GM23248 (cell line): ENCODE measurements around the gene GFPT1. TPM values are rescaled to one million over a fixed set of nuclear protein-coding genes. Genes with fewer than 3 reads are reported as not detected.
A peak's percentile ranks its signal among the peaks of the same experiment; 100 is the strongest.

Experiments used
- DNase-seq: peaks from one replicate; pipeline ENCODE4 v3.0.0-alpha.2; 2015
- H2AFZ ChIP-seq: fragments of 200-600 bp; sonication (generic); 2 replicates; pipeline ENCODE4 v1.6.1; 2016; ENCODE audit warnings: antibody characterized with exemption
- H3F3A ChIP-seq: fragments of 200-600 bp; sonication (generic); 2 replicates; pipeline ENCODE4 v1.6.1; 2016; ENCODE audit warnings: mild to moderate bottlenecking, antibody characterized with exemption, mixed run types; ENCODE audit not compliant: insufficient read depth
- H3K27ac ChIP-seq: fragments of 200-600 bp; sonication (generic); 2 replicates; pipeline ENCODE4 v1.5.1; 2016; ENCODE audit warnings: mild to moderate bottlenecking
- H3K27me3 ChIP-seq: fragments of 200-600 bp; sonication (generic); replicated peaks from 2 replicates; pipeline ENCODE4 v1.6.1; 2016; ENCODE audit warnings: mild to moderate bottlenecking; ENCODE audit not compliant: insufficient read depth
- H3K36me3 ChIP-seq: fragments of 200-600 bp; sonication (generic); 2 replicates; pipeline ENCODE4 v1.6.1; 2016; ENCODE audit warnings: low read depth, mild to moderate bottlenecking
- H3K4me1 ChIP-seq: fragments of 200-600 bp; sonication (generic); 2 replicates; pipeline ENCODE4 v1.6.1; 2016; ENCODE audit warnings: mild to moderate bottlenecking; ENCODE audit not compliant: insufficient read depth
- H3K4me2 ChIP-seq: fragments of 200-600 bp; sonication (generic); one replicate; pipeline ENCODE4 v1.6.1; 2016; ENCODE audit warnings: mild to moderate bottlenecking; ENCODE audit not compliant: unreplicated experiment
- H3K4me3 ChIP-seq: fragments of 200-600 bp; sonication (generic); 2 replicates; pipeline ENCODE4 v1.5.1; 2016; ENCODE audit warnings: mild to moderate bottlenecking
- H3K79me2 ChIP-seq: fragments of 200-600 bp; sonication (generic); 2 replicates; pipeline ENCODE4 v1.6.1; 2016; ENCODE audit warnings: mild to moderate bottlenecking; ENCODE audit not compliant: insufficient read depth
- H3K9ac ChIP-seq: fragments of 200-600 bp; sonication (generic); 2 replicates; pipeline ENCODE4 v1.6.1; 2016; ENCODE audit warnings: mild to moderate bottlenecking
- H3K9me2 ChIP-seq: fragments of 200-600 bp; sonication (generic); 2 replicates; pipeline ENCODE4 v1.6.1; 2016; ENCODE audit warnings: mixed run types, mild to moderate bottlenecking, moderate library complexity; ENCODE audit not compliant: insufficient read depth
- H3K9me3 ChIP-seq: fragments of 200-600 bp; sonication (generic); one replicate; pipeline ENCODE4 v1.6.1; 2017; ENCODE audit warnings: low read depth
- H4K20me1 ChIP-seq: fragments of 200-600 bp; sonication (generic); 2 replicates; pipeline ENCODE4 v1.6.0; 2016; ENCODE audit not compliant: insufficient read depth
- EZH2 ChIP-seq: fragments of 200-600 bp; sonication (generic); IDR thresholded peaks from 2 replicates; pipeline ENCODE4 v1.6.1; 2018; ENCODE audit warnings: antibody characterized with exemption, mild to moderate bottlenecking; ENCODE audit not compliant: insufficient read depth, poor library complexity, severe bottlenecking
- EZH2phosphoT487 ChIP-seq: fragments of 200-600 bp; sonication (generic); IDR thresholded peaks from 2 replicates; pipeline ENCODE4 v1.6.1; 2018; ENCODE audit warnings: antibody characterized with exemption, moderate library complexity, mild to moderate bottlenecking, low read depth; ENCODE audit not compliant: insufficient read depth
- WGBS, 2 experiments: methylation state at CpG; one replicate each; pipeline ENCODE4 v1.1.6; 2015 to 2017; ENCODE audit warnings: low lambda C conversion rate in 2 of 2, low coverage in 1 of 2; ENCODE audit errors: missing lambda C conversion rate in 2 of 2; 5-methylcytosine and 5-hydroxymethylcytosine counted together
- in situ Hi-C: fragments of 300-500 bp; cut with MboI; formaldehyde crosslinking; loops from 2 replicates; pipeline ENCODE4 v1.15.0; 2020
- polyA plus RNA-seq: library from polyadenylated mRNA; unstranded; fragments of >200 nt; fragmentation: Nextera tagmentation; extraction: Ambion mirVana; gene quantifications from 2 replicates; pipeline ENCODE4 v1.2.1, GENCODE V29; 2016
- total RNA-seq: library from RNA; depleted of rRNA; stranded (reverse); fragments of >200 nt; shearing (Covaris generic); gene quantifications from 2 replicates; pipeline ENCODE4 v1.2.3, GENCODE V29; 2014

Gene GFPT1
- total and polyA plus RNA-seq, 2 experiments from 2014 or later = 53.3 to 115 TPM

DNA sequence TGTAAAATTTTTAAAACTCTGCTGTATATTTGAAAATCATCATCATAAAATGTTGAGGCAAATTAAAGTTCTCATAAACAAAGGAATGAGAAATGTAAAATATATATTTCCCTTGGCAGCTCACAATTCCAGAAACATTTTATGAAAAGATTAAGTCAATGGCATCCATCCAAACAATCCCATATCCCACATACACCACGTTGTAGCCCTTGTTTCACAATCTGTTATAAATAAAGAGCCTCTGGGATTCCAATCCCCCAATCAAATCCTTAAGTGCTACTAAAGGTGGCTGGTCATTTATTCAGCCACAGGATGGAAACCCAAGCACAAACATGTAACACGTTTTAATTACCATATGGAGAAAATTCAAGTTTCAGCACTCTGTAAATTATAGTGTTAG, 51.7 kb downstream of the GFPT1 start:
- in situ Hi-C loops = no loop called here
- H3K36me3 ChIP-seq = peaks cover 79% of the 10 kb centered on the region
- no peak overlapping the region for H3K27ac ChIP-seq
- no peak overlapping the region for H3K9ac ChIP-seq
- DNase-seq = no peak
- no peak overlapping the region for H3K4me3 ChIP-seq
- H3K9me2 ChIP-seq = no peaks in the 10 kb centered on the region
- no peaks in the 10 kb centered on the region for H3K9me3 ChIP-seq
- H3K4me2 ChIP-seq = no peak overlapping the region
- WGBS, 2 experiments = 53 to 56% methylated on average over 2 of the region's 2 CpGs
- H3K79me2 ChIP-seq = peaks cover 91% of the 10 kb centered on the region
- H4K20me1 ChIP-seq = no peaks in the 10 kb centered on the region
- peaks cover 43% of the 10 kb centered on the region for H3F3A ChIP-seq
- no peak overlapping the region for H2AFZ ChIP-seq
- peaks cover 5% of the 10 kb centered on the region for H3K4me1 ChIP-seq
- TF ChIP-seq EZH2 (no peak), EZH2phosphoT487 (no peak)
- no peaks in the 10 kb centered on the region for H3K27me3 ChIP-seq

DNA sequence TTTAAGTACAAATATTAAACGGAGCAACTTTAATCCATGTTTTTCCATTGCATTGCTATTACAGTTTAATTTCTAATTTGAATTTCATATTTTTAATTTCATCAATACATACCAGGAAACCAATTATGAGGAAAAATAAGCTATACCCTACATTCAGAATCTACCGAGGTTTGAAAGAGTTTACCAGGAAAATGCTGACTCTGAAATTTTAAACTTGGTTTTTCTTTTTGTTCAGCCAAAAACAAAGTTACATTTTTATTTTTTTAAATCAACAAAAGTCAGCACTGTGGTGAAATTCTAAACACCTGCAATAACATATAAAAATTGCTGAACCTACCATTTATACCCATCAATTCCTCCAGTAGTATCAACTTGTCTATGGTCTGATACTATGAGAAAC, 53.7 kb downstream of the GFPT1 start:
- TF ChIP-seq EZH2 (no peak), EZH2phosphoT487 (no peak)
- Histone ChIP-seq H3K27me3 (no peaks in the 10 kb centered on the region), H3K79me2 (peaks cover 88% of the 10 kb centered on the region), H3K4me1 (no peaks in the 10 kb centered on the region), H3K4me3 (no peak overlapping the region), H3K4me2 (no peak overlapping the region), H3K27ac (no peak overlapping the region), H3K9me2 (no peaks in the 10 kb centered on the region), H2AFZ (no peak overlapping the region), H3K9me3 (no peaks in the 10 kb centered on the region), H4K20me1 (no peaks in the 10 kb centered on the region), H3K9ac (no peak overlapping the region), H3K36me3 (peaks cover 86% of the 10 kb centered on the region), H3F3A (peaks cover 33% of the 10 kb centered on the region)
- in situ Hi-C loops = no loop called here
- 97 to 98% methylated on average over 2 of the region's 2 CpGs for WGBS, 2 experiments
- no peak for DNase-seq

DNA sequence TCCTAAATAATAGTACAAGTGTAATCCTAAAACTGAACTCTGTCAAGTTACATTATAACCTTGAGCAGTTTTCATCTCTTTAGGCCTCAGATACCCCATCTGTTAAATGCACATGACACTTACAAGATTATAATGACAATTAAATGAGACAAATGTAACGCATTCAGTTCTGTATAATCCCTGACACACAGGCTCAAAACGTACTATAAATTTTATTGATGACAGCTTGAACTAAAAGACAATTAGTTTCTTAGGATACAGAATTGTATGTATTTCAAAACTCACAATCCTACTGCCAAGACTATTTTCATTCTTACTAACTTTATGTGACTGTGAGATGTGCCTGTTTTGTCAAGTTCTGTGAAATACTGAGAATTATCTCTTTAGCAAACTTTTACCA, 56.2 kb downstream of the GFPT1 start:
- peaks cover 87% of the 10 kb centered on the region for H3K36me3 ChIP-seq
- peaks cover 75% of the 10 kb centered on the region for H3K79me2 ChIP-seq
- no peak overlapping the region for H3K27ac ChIP-seq
- H3K27me3 ChIP-seq = no peaks in the 10 kb centered on the region
- H3K4me3 ChIP-seq = no peak overlapping the region
- WGBS, 2 experiments = 42 to 51% methylated on average over 2 of the region's 2 CpGs
- H3K9me2 ChIP-seq = no peaks in the 10 kb centered on the region
- TF ChIP-seq EZH2 (no peak), EZH2phosphoT487 (no peak)
- H3K4me1 ChIP-seq = no peaks in the 10 kb centered on the region
- no peak for DNase-seq
- H3K9me3 ChIP-seq = no peaks in the 10 kb centered on the region
- no peak overlapping the region for H3K4me2 ChIP-seq
- in situ Hi-C loops = no loop called here
- H3F3A ChIP-seq = peaks cover 40% of the 10 kb centered on the region
- no peak overlapping the region for H3K9ac ChIP-seq
- no peak overlapping the region for H2AFZ ChIP-seq
- no peaks in the 10 kb centered on the region for H4K20me1 ChIP-seq

DNA sequence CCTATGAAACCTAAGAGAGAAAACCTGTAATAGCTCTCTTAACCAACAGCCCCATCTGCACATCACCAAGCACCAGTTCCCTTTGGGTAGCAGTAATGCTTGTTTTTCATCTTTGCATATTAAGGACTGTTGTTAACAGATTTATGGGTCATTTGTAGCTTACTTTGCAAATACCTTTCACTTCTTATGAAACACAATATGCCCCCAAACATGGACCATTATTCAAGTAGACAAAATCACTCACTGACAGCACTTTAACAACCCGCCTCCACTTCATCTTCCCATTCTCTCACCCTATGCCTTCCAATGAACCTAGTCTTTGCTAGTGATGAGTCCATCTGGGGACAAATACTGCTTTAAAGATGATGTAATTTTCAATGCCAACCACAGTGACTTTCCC, 64.4 kb downstream of the GFPT1 start:
- in situ Hi-C loops = no loop called here
- WGBS, 2 experiments = 96% methylated on average over 1 of the region's 1 CpG
- Histone ChIP-seq H4K20me1 (no peaks in the 10 kb centered on the region), H3K9me3 (no peaks in the 10 kb centered on the region), H3K79me2 (peaks cover 31% of the 10 kb centered on the region), H3K27me3 (no peaks in the 10 kb centered on the region), H2AFZ (no peak overlapping the region), H3K27ac (peak overlapping the region; percentile 86), H3F3A (peaks cover 49% of the 10 kb centered on the region), H3K9ac (no peak overlapping the region), H3K36me3 (peaks cover 59% of the 10 kb centered on the region), H3K9me2 (no peaks in the 10 kb centered on the region), H3K4me2 (peak overlapping the region; percentile 5), H3K4me3 (no peak overlapping the region), H3K4me1 (peaks cover 33% of the 10 kb centered on the region)
- no peak for DNase-seq
- TF ChIP-seq EZH2phosphoT487 (no peak), EZH2 (no peak)

DNA sequence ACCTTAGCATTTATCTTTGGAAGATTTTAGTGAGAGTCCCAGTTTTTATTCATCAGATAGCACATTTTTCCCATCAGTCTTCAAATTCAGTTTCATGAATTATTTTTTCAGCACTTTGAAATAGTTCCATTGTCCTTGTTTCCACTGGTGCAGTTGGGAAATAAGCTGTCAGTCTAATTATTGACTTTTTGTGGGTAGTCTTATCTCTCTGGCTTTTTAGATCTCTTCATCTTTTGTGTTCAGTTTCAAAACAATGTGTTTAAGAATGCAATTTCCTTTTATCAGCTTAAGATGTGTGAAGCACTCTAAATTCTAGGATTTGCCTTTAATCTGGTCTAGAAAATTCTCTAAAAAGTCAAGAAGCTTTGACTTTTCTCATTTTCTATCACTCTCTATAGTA, 70.5 kb downstream of the GFPT1 start:
- peaks cover 18% of the 10 kb centered on the region for H3K4me1 ChIP-seq
- in situ Hi-C loops = no loop called here
- H3K79me2 ChIP-seq = no peaks in the 10 kb centered on the region
- H3K4me2 ChIP-seq = no peak overlapping the region
- H3F3A ChIP-seq = peaks cover 70% of the 10 kb centered on the region
- H3K9me3 ChIP-seq = no peaks in the 10 kb centered on the region
- H3K27me3 ChIP-seq = no peaks in the 10 kb centered on the region
- TF ChIP-seq EZH2phosphoT487 = no peak
- TF ChIP-seq EZH2 = no peak
- DNase-seq = no peak
- H2AFZ ChIP-seq = no peak overlapping the region
- H3K27ac ChIP-seq = no peak overlapping the region
- H3K9me2 ChIP-seq = no peaks in the 10 kb centered on the region
- H3K4me3 ChIP-seq = no peak overlapping the region
- H4K20me1 ChIP-seq = no peaks in the 10 kb centered on the region
- H3K36me3 ChIP-seq = peaks cover 32% of the 10 kb centered on the region; the same call in 1 of the 2 replicates
- no peak overlapping the region for H3K9ac ChIP-seq
